Coronary artery (tissue), 2 donors: ENCODE results near the gene HACE1.
"Not testable (repeated sequence)": the region's sequence is repeated elsewhere in the genome, so short reads cannot be mapped to it uniquely, and the experiment has no call there.

Experiments
- DNase-seq: peaks from one replicate; pipeline ENCODE4 v3.0.0-alpha.2; 2017; ENCODE audit warnings: low spot score
- H3K27ac ChIP-seq, 2 donors: fragments of 200-600 bp; sonication (generic); one replicate each; pipeline ENCODE4 v1.5.1; 2016 to 2019
- H3K4me3 ChIP-seq: fragments of 200-600 bp; sonication (generic); 2 replicates; pipeline ENCODE4 v1.5.1; 2016; ENCODE audit warnings: mild to moderate bottlenecking, moderate library complexity
- CTCF ChIP-seq: fragments of 200-600 bp; sonication (generic); IDR thresholded peaks from one replicate; pipeline ENCODE4 v1.5.1; 2019; ENCODE audit warnings: antibody characterized with exemption

HACE1 gene

GRCh38 chr6:104859225-104860146, at the start of gene HACE1:
TSS of gene HACE1 (minus strand) at chr6:104859919. CDS start at chr6:104859642, 277 bp downstream.
- Histone ChIP-seq H3K4me3 (peak within 1 kb of the TSS; percentile 82), H3K27ac (peak within 1 kb of the TSS; percentile 71 to 81)
- DNase-seq, result peak; percentile 94
- TF ChIP-seq CTCF, result no peak

- Histone ChIP-seq H3K27ac (no peak overlapping the region), H3K4me3 (no peak overlapping the region)
- no peak for TF ChIP-seq CTCF
- DNase-seq, result no peak
Observed at GRCh38 chr6:104908888-104909525, 49.3 kb upstream of the HACE1 start.

- Histone ChIP-seq H3K27ac (no peak overlapping the region), H3K4me3 (no peak overlapping the region)
- TF ChIP-seq CTCF, result no peak
- no peak for DNase-seq
Observed at GRCh38 chr6:104908031-104908887, 48.5 kb upstream of the HACE1 start.

GRCh38 chr6:104898893-104899292, 39.2 kb upstream of the HACE1 start:
- H3K4me3 ChIP-seq, DNase-seq, H3K27ac ChIP-seq: not testable (repeated sequence)

- no peak overlapping the region for H3K4me3 ChIP-seq
- DNase-seq, result no peak
- no peak for TF ChIP-seq CTCF
- no peak overlapping the region for H3K27ac ChIP-seq
Observed at GRCh38 chr6:104896914-104897313, 37.2 kb upstream of the HACE1 start.

GRCh38 chr6:104888066-104888465, 28.3 kb upstream of the HACE1 start:
- no peak for TF ChIP-seq CTCF
- no peak overlapping the region for H3K27ac ChIP-seq
- H3K4me3 ChIP-seq, result no peak overlapping the region
- no peak for DNase-seq

GRCh38 chr6:104887350-104887749, 27.6 kb upstream of the HACE1 start:
- Histone ChIP-seq H3K4me3 (no peak overlapping the region), H3K27ac (no peak overlapping the region)
- no peak for DNase-seq
- no peak for TF ChIP-seq CTCF
